Prostate gland (tissue), 2 donors: ENCODE measurements around the gene ACVR1C. TPM values are rescaled to one million over a fixed set of nuclear protein-coding genes. Genes with fewer than 3 reads are reported as not detected.
A peak's percentile ranks its signal among the peaks of the same experiment; 100 is the strongest.

Experiments
- DNase-seq: peaks from one replicate; pipeline ENCODE4 v3.0.0-alpha.2; 2019; ENCODE audit warnings: low spot score
- H3K27ac ChIP-seq, 2 donors: fragments of 200-600 bp; sonication (generic); 2 replicates each; pipeline ENCODE4 v1.5.1; 2017 to 2019
- H3K27me3 ChIP-seq: fragments of 200-600 bp; sonication (generic); replicated peaks from 2 replicates; pipeline ENCODE4 v1.5.1; 2019; ENCODE audit not compliant: insufficient read depth
- H3K36me3 ChIP-seq, 2 donors: fragments of 200-600 bp; sonication (generic); 1 replicate in 1 of 2; 2 replicates in 1 of 2; pipeline versions ENCODE4 v1.5.1 to v1.8.1; 2017 to 2019
- H3K4me1 ChIP-seq: fragments of 200-600 bp; sonication (generic); replicated peaks from 2 replicates; pipeline ENCODE4 v1.5.1; 2019
- H3K4me3 ChIP-seq, 2 donors: fragments of 200-600 bp; sonication (generic); 2 replicates each; pipeline ENCODE4 v1.5.1; 2017 to 2019
- H3K9me3 ChIP-seq: fragments of 200-600 bp; sonication (generic); 2 replicates; pipeline ENCODE4 v1.5.1; 2017
- CTCF ChIP-seq, 4 experiments: fragments of 200-600 bp in 2 of 4; fragments of 450-650 bp in 2 of 4; sonication (generic) in 2 of 4; IDR thresholded peaks; 1 replicate in 3 of 4; 2 replicates in 1 of 4; pipeline ENCODE4 v1.5.1; 2016 to 2019; ENCODE audit warnings: antibody characterized with exemption in 4 of 4, mild to moderate bottlenecking in 2 of 4, moderate library complexity in 2 of 4
- POLR2A ChIP-seq: fragments of 450-650 bp; IDR thresholded peaks from one replicate; pipeline ENCODE4 v1.6.1; 2016; ENCODE audit warnings: antibody characterized with exemption, mild to moderate bottlenecking
- POLR2AphosphoS5 ChIP-seq: sonication (generic); formaldehyde crosslinking; IDR thresholded peaks from one replicate; pipeline ENCODE4 v1.6.1; 2017; ENCODE audit warnings: antibody characterized with exemption
- WGBS: methylation state at CpG from one replicate; pipeline ENCODE4 v1.1.5; 2018; 5-methylcytosine and 5-hydroxymethylcytosine counted together
- intact Hi-C: fragments of 100-400 bp; cut with DNase I; formaldehyde crosslinking; loops from one replicate; pipeline ENCODE4 v1.14.2; 2022
- total RNA-seq, 2 donors: library from RNA; depleted of rRNA; stranded (reverse); fragments of >200 nt; gene quantifications; one replicate each; pipeline ENCODE4 v1.1.0, GENCODE V29; 2016

The ACVR1C gene
- total RNA-seq, 2 donors from 2014 or later: 0.09 to 2.0 TPM

GRCh38 chr2:157492189-157492773 is 136.4 kb downstream of the ACVR1C start:
- H3K4me3 ChIP-seq: no peak overlapping the region
- 22% methylated on average over 5 of the region's 5 CpGs for WGBS
- no peaks in the 10 kb centered on the region for H3K4me1 ChIP-seq
- no peaks in the 10 kb centered on the region for H3K27me3 ChIP-seq
- H3K27ac ChIP-seq: no peak overlapping the region
- intact Hi-C loops: no loop called here
- TF ChIP-seq POLR2A (no peak), CTCF (IDR thresholded peaks at IDR 0.05) (peak; percentile 26 to 65 (median 54)), POLR2AphosphoS5 (no peak)
- no peaks in the 10 kb centered on the region for H3K9me3 ChIP-seq
- H3K36me3 ChIP-seq: no peaks in the 10 kb centered on the region
- DNase-seq: peak; percentile 39

DNA sequence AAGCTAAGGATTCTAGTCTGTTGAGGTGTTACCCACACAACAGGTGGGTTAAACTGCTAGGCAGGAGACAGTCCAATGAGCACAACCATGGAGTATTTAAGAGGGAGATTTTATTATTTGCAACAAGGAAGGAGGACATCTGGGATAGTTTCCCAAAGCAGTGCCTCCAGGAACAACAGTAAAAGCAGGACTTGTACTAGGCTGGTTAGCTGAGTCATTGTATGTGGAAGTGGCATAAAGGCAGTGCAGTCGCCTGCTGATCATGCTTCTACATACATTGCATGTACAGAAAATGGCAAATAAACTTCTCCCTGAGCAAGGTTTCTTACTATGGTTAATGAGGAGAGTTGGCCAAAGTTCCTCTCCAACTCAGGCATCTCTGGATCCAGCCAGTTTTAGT is 138.7 kb downstream of the ACVR1C start:
- Histone ChIP-seq H3K36me3 (no peaks in the 10 kb centered on the region), H3K4me1 (no peaks in the 10 kb centered on the region), H3K4me3 (no peak overlapping the region), H3K27me3 (no peaks in the 10 kb centered on the region), H3K9me3 (no peaks in the 10 kb centered on the region), H3K27ac (no peak overlapping the region)
- DNase-seq: no peak
- intact Hi-C loops: no loop called here
- TF ChIP-seq POLR2A: no peak
- no peak for TF ChIP-seq CTCF (IDR thresholded peaks at IDR 0.05)
- no peak for TF ChIP-seq POLR2AphosphoS5
- WGBS: 88% methylated on average over 1 of the region's 1 CpG

- H3K4me1 ChIP-seq: no peaks in the 10 kb centered on the region
- no peak overlapping the region for H3K27ac ChIP-seq
- no peak for TF ChIP-seq POLR2A
- TF ChIP-seq CTCF (IDR thresholded peaks at IDR 0.05): no peak
- no peaks in the 10 kb centered on the region for H3K36me3 ChIP-seq
- no peak overlapping the region for H3K4me3 ChIP-seq
- DNase-seq: no peak
- H3K27me3 ChIP-seq: no peaks in the 10 kb centered on the region
- H3K9me3 ChIP-seq: no peaks in the 10 kb centered on the region
- 26% methylated on average over 3 of the region's 3 CpGs for WGBS
- intact Hi-C loops: no loop called here
These were observed 139.8 kb downstream of the ACVR1C start for GRCh38 chr2:157488877-157489276.

- intact Hi-C loops: no loop called here
- Histone ChIP-seq H3K9me3 (no peaks in the 10 kb centered on the region), H3K4me1 (no peaks in the 10 kb centered on the region), H3K4me3 (no peak overlapping the region), H3K27me3 (no peaks in the 10 kb centered on the region), H3K36me3 (no peaks in the 10 kb centered on the region), H3K27ac (no peak overlapping the region)
- 75% methylated on average over 3 of the region's 3 CpGs for WGBS
- TF ChIP-seq CTCF (IDR thresholded peaks at IDR 0.05): no peak
- TF ChIP-seq POLR2A: no peak
- TF ChIP-seq POLR2AphosphoS5: no peak
- DNase-seq: no peak
These were observed 140.9 kb downstream of the ACVR1C start for GRCh38 chr2:157487747-157488146.

GRCh38 chr2:157487271-157487610 is 141.4 kb downstream of the ACVR1C start:
- Histone ChIP-seq H3K27ac (no peak overlapping the region), H3K4me3 (no peak overlapping the region), H3K36me3 (no peaks in the 10 kb centered on the region), H3K4me1 (no peaks in the 10 kb centered on the region), H3K9me3 (no peaks in the 10 kb centered on the region), H3K27me3 (no peaks in the 10 kb centered on the region)
- WGBS: 90% methylated on average over 1 of the region's 1 CpG
- no peak for DNase-seq
- intact Hi-C loops: no loop called here
- TF ChIP-seq POLR2A (no peak), CTCF (IDR thresholded peaks at IDR 0.05) (no peak), POLR2AphosphoS5 (no peak)
